WTC11 (cell line): ENCODE measurements around the gene BORCS5. TPM values are rescaled to one million over a fixed set of nuclear protein-coding genes. Genes with fewer than 3 reads are reported as not detected.

Source experiments
- CREB1 ChIP-seq: sonication (generic); formaldehyde crosslinking; IDR thresholded peaks from 2 replicates; pipeline ENCODE4 v1.8.0; 2023; ENCODE audit warnings: mild to moderate bottlenecking, missing genetic modification reagents
- CREM ChIP-seq: sonication (generic); formaldehyde crosslinking; IDR thresholded peaks from 2 replicates; pipeline ENCODE4 v1.8.1; 2022; ENCODE audit warnings: mild to moderate bottlenecking, missing genetic modification reagents, moderate library complexity
- ELF4 ChIP-seq: sonication (generic); formaldehyde crosslinking; IDR thresholded peaks from 2 replicates; pipeline ENCODE4 v1.8.1; 2022; ENCODE audit warnings: low read depth, mild to moderate bottlenecking, moderate library complexity, missing genetic modification reagents
- ETV6 ChIP-seq: sonication (generic); formaldehyde crosslinking; IDR thresholded peaks from 2 replicates; pipeline ENCODE4 v1.8.1; 2022; ENCODE audit warnings: mild to moderate bottlenecking, missing genetic modification reagents
- FOXJ3 ChIP-seq: sonication (generic); formaldehyde crosslinking; IDR thresholded peaks from 2 replicates; pipeline ENCODE4 v1.9.0; 2021; ENCODE audit warnings: missing genetic modification reagents, mild to moderate bottlenecking, borderline replicate concordance
- FOXK1 ChIP-seq: sonication (generic); formaldehyde crosslinking; IDR thresholded peaks from 2 replicates; pipeline ENCODE4 v1.8.0; 2022; ENCODE audit warnings: mild to moderate bottlenecking, moderate library complexity, missing genetic modification reagents
- FOXP1 ChIP-seq: sonication (generic); formaldehyde crosslinking; IDR thresholded peaks from 2 replicates; pipeline ENCODE4 v1.8.0; 2022; ENCODE audit warnings: missing genetic modification reagents, mild to moderate bottlenecking, moderate library complexity, borderline replicate concordance
- GABPB1 ChIP-seq: sonication (generic); formaldehyde crosslinking; IDR thresholded peaks from 2 replicates; pipeline ENCODE4 v1.8.1; 2023; ENCODE audit warnings: mild to moderate bottlenecking, missing genetic modification reagents
- IRF2 ChIP-seq: sonication (generic); formaldehyde crosslinking; IDR thresholded peaks from 2 replicates; pipeline ENCODE4 v1.8.0; 2022; ENCODE audit warnings: low read depth, missing genetic modification reagents, borderline replicate concordance
- OVOL2 ChIP-seq: fragments of 250-450 bp; sonication (Bioruptor Pico); IDR thresholded peaks from 2 replicates; pipeline ENCODE4 v1.9.0; 2021; ENCODE audit warnings: mild to moderate bottlenecking, borderline replicate concordance
- RELA ChIP-seq: sonication (generic); formaldehyde crosslinking; IDR thresholded peaks from 2 replicates; pipeline ENCODE4 v1.8.1; 2022; ENCODE audit warnings: missing genetic modification reagents, mild to moderate bottlenecking, borderline replicate concordance
- SMAD3 ChIP-seq: sonication (generic); formaldehyde crosslinking; IDR thresholded peaks from 2 replicates; pipeline ENCODE4 v1.8.0; 2022; ENCODE audit warnings: missing genetic modification reagents, mild to moderate bottlenecking, borderline replicate concordance
- SOX15 ChIP-seq: fragments of 250-450 bp; sonication (Bioruptor Pico); IDR thresholded peaks from 2 replicates; pipeline ENCODE4 v1.9.0; 2021; ENCODE audit warnings: mild to moderate bottlenecking
- SP1 ChIP-seq: sonication (generic); formaldehyde crosslinking; conservative IDR thresholded peaks from 2 replicates; pipeline ENCODE4 v1.8.1; 2022; ENCODE audit warnings: missing genetic modification reagents
- TEAD4 ChIP-seq: sonication (generic); formaldehyde crosslinking; IDR thresholded peaks from 2 replicates; pipeline ENCODE4 v1.8.0; 2022; ENCODE audit warnings: mild to moderate bottlenecking, missing genetic modification reagents
- ZNF138 ChIP-seq: sonication (generic); formaldehyde crosslinking; conservative IDR thresholded peaks from 2 replicates; pipeline ENCODE4 v1.8.1; 2022; ENCODE audit warnings: mild to moderate bottlenecking, moderate library complexity, missing genetic modification reagents
- ZNF219 ChIP-seq: sonication (generic); formaldehyde crosslinking; IDR thresholded peaks from 2 replicates; pipeline ENCODE4 v1.8.0; 2023; ENCODE audit warnings: missing genetic modification reagents, mild to moderate bottlenecking, borderline replicate concordance
- ZNF317 ChIP-seq: sonication (generic); formaldehyde crosslinking; IDR thresholded peaks from 2 replicates; pipeline ENCODE4 v1.8.1; 2023; ENCODE audit warnings: low read depth, mild to moderate bottlenecking, moderate library complexity, missing genetic modification reagents, borderline replicate concordance
- total RNA-seq: library from RNA; stranded (reverse); gene quantifications from 3 replicates; pipeline ENCODE4 v1.2.3, GENCODE V29; 2021
- TF ChIP-seq, protein P1 (sequence below): fragments of 200-600 bp; IDR thresholded peaks from 2 replicates; pipeline ENCODE4 v1.8.0; 2022; ENCODE audit warnings: antibody characterized with exemption
- TF ChIP-seq, protein P2 (sequence below): sonication (generic); formaldehyde crosslinking; IDR thresholded peaks from 2 replicates; pipeline ENCODE4 v1.8.1; 2022; ENCODE audit warnings: mild to moderate bottlenecking, moderate library complexity, missing genetic modification reagents
- TF ChIP-seq, protein P3 (sequence below): fragments of 250-450 bp; sonication (Bioruptor Pico); IDR thresholded peaks from 2 replicates; pipeline ENCODE4 v1.9.0; 2021; ENCODE audit warnings: mild to moderate bottlenecking, borderline replicate concordance
- TF ChIP-seq, protein P4 (sequence below): sonication (generic); formaldehyde crosslinking; IDR thresholded peaks from 2 replicates; pipeline ENCODE4 v1.8.0; 2022; ENCODE audit warnings: mild to moderate bottlenecking, missing genetic modification reagents
- TF ChIP-seq, protein P5 (sequence below): sonication (generic); formaldehyde crosslinking; IDR thresholded peaks from 2 replicates; pipeline ENCODE4 v1.8.1; 2023; ENCODE audit warnings: mild to moderate bottlenecking, missing genetic modification reagents
- TF ChIP-seq, protein P6 (sequence below): sonication (generic); formaldehyde crosslinking; IDR thresholded peaks from 2 replicates; pipeline ENCODE4 v1.8.1; 2022; ENCODE audit warnings: low read depth, missing genetic modification reagents, borderline replicate concordance
- TF ChIP-seq, protein P7 (sequence below): sonication (generic); formaldehyde crosslinking; IDR thresholded peaks from 2 replicates; pipeline ENCODE4 v1.8.1; 2023; ENCODE audit warnings: mild to moderate bottlenecking, moderate library complexity, missing genetic modification reagents

BORCS5 gene
- total RNA-seq, 1 experiment from 2014 or later: 16.4 TPM

DNA sequence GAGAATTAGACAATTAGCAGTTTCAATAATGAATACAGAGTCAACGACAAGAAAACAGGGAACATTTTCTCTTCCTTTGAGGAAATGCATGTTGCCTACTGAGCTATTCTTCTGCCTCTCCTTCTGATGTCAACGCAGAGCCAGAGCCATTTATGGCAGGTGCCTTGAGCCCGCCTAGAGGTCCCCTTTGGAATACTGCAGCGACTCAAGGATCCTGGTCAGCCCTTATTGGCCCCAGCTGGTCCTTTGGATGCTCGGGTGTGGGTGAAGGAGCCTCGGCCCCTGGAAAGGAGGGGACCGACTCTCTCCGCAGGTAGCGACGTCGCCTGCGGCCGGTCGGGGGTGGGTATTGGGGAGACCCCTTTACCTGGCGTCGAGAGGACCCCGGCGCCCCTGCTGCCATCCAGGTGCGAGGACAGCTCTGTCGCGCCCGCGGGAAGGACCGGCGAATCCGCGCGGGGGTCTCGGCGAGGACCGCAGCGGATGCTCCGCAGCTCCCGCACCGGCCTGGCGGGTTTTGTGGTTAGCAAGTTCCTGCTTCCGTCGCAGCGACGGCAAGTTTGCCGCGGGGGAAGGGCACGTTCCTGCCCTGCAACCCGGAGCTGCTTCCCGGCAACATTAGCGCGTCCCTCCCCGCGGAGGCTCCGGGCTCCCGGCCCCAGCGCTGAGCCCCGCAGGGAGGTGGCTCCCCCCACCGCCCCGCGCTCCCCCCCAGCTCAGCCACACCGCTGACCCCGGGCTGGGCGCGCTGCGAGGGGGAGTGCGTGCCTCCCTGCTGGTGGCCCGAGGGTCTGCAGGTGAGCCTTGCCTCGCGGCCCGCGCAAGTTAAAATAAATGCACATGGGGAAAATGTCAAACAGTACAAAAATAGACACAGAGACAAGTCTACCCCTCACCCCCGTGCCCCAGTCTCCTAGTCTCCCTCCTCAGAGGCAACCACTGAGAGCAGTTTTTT lies 6.9 kb upstream of the BORCS5 start, which contains the start of gene MANSC1 (continued):
- TF ChIP-seq IRF2 (CRISPR knock-in tag) (no peak), ETV6 (CRISPR knock-in tag) (peak; percentile 58; the same call in 1 of the 2 replicates), SMAD3 (peak; percentile 72; the same call in 1 of the 2 replicates), FOXJ3 (CRISPR knock-in tag) (no peak), OVOL2 (CRISPR knock-in tag) (no peak), FOXP1 (CRISPR knock-in tag) (peak; percentile 96), TEAD4 (CRISPR knock-in tag) (0 out of 2 replicates have a peak, but pooled peaks have one; percentile 55), SP1 (CRISPR knock-in tag) (0 out of 2 replicates have a peak, but pooled peaks have one; percentile 35), ZNF219 (0 out of 2 replicates have a peak, but pooled peaks have one; percentile 21), CREM (peak; percentile 76), GABPB1 (CRISPR knock-in tag) (no peak), ZNF138 (0 out of 2 replicates have a peak, but pooled peaks have one; percentile 56), ZNF317 (CRISPR knock-in tag) (peak; percentile 50; the same call in 1 of the 2 replicates), SOX15 (CRISPR knock-in tag) (no peak), CREB1 (peak; percentile 81; the same call in 1 of the 2 replicates), ELF4 (CRISPR knock-in tag) (peak; percentile 47), RELA (CRISPR knock-in tag) (peak; percentile 19; the same call in 1 of the 2 replicates), FOXK1 (CRISPR knock-in tag) (0 out of 2 replicates have a peak, but pooled peaks have one; percentile 26)
- TF ChIP-seq, protein P1, sequence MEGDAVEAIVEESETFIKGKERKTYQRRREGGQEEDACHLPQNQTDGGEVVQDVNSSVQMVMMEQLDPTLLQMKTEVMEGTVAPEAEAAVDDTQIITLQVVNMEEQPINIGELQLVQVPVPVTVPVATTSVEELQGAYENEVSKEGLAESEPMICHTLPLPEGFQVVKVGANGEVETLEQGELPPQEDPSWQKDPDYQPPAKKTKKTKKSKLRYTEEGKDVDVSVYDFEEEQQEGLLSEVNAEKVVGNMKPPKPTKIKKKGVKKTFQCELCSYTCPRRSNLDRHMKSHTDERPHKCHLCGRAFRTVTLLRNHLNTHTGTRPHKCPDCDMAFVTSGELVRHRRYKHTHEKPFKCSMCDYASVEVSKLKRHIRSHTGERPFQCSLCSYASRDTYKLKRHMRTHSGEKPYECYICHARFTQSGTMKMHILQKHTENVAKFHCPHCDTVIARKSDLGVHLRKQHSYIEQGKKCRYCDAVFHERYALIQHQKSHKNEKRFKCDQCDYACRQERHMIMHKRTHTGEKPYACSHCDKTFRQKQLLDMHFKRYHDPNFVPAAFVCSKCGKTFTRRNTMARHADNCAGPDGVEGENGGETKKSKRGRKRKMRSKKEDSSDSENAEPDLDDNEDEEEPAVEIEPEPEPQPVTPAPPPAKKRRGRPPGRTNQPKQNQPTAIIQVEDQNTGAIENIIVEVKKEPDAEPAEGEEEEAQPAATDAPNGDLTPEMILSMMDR: 0 out of 2 replicates have a peak, but pooled peaks have one; percentile 25
- TF ChIP-seq, protein P2, sequence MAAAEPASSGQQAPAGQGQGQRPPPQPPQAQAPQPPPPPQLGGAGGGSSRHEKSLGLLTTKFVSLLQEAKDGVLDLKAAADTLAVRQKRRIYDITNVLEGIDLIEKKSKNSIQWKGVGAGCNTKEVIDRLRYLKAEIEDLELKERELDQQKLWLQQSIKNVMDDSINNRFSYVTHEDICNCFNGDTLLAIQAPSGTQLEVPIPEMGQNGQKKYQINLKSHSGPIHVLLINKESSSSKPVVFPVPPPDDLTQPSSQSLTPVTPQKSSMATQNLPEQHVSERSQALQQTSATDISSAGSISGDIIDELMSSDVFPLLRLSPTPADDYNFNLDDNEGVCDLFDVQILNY (CRISPR knock-in tag): 0 out of 2 replicates have a peak, but pooled peaks have one; percentile 68
- TF ChIP-seq, protein P3, sequence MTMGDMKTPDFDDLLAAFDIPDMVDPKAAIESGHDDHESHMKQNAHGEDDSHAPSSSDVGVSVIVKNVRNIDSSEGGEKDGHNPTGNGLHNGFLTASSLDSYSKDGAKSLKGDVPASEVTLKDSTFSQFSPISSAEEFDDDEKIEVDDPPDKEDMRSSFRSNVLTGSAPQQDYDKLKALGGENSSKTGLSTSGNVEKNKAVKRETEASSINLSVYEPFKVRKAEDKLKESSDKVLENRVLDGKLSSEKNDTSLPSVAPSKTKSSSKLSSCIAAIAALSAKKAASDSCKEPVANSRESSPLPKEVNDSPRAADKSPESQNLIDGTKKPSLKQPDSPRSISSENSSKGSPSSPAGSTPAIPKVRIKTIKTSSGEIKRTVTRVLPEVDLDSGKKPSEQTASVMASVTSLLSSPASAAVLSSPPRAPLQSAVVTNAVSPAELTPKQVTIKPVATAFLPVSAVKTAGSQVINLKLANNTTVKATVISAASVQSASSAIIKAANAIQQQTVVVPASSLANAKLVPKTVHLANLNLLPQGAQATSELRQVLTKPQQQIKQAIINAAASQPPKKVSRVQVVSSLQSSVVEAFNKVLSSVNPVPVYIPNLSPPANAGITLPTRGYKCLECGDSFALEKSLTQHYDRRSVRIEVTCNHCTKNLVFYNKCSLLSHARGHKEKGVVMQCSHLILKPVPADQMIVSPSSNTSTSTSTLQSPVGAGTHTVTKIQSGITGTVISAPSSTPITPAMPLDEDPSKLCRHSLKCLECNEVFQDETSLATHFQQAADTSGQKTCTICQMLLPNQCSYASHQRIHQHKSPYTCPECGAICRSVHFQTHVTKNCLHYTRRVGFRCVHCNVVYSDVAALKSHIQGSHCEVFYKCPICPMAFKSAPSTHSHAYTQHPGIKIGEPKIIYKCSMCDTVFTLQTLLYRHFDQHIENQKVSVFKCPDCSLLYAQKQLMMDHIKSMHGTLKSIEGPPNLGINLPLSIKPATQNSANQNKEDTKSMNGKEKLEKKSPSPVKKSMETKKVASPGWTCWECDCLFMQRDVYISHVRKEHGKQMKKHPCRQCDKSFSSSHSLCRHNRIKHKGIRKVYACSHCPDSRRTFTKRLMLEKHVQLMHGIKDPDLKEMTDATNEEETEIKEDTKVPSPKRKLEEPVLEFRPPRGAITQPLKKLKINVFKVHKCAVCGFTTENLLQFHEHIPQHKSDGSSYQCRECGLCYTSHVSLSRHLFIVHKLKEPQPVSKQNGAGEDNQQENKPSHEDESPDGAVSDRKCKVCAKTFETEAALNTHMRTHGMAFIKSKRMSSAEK: no peak
- TF ChIP-seq, protein P4, sequence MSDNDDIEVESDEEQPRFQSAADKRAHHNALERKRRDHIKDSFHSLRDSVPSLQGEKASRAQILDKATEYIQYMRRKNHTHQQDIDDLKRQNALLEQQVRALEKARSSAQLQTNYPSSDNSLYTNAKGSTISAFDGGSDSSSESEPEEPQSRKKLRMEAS (CRISPR knock-in tag): peak; percentile 93
- TF ChIP-seq, protein P5, sequence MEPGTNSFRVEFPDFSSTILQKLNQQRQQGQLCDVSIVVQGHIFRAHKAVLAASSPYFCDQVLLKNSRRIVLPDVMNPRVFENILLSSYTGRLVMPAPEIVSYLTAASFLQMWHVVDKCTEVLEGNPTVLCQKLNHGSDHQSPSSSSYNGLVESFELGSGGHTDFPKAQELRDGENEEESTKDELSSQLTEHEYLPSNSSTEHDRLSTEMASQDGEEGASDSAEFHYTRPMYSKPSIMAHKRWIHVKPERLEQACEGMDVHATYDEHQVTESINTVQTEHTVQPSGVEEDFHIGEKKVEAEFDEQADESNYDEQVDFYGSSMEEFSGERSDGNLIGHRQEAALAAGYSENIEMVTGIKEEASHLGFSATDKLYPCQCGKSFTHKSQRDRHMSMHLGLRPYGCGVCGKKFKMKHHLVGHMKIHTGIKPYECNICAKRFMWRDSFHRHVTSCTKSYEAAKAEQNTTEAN (CRISPR knock-in tag): 0 out of 2 replicates have a peak, but pooled peaks have one; percentile 64
- TF ChIP-seq, protein P6, sequence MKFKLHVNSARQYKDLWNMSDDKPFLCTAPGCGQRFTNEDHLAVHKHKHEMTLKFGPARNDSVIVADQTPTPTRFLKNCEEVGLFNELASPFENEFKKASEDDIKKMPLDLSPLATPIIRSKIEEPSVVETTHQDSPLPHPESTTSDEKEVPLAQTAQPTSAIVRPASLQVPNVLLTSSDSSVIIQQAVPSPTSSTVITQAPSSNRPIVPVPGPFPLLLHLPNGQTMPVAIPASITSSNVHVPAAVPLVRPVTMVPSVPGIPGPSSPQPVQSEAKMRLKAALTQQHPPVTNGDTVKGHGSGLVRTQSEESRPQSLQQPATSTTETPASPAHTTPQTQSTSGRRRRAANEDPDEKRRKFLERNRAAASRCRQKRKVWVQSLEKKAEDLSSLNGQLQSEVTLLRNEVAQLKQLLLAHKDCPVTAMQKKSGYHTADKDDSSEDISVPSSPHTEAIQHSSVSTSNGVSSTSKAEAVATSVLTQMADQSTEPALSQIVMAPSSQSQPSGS: no peak
- TF ChIP-seq, protein P7, sequence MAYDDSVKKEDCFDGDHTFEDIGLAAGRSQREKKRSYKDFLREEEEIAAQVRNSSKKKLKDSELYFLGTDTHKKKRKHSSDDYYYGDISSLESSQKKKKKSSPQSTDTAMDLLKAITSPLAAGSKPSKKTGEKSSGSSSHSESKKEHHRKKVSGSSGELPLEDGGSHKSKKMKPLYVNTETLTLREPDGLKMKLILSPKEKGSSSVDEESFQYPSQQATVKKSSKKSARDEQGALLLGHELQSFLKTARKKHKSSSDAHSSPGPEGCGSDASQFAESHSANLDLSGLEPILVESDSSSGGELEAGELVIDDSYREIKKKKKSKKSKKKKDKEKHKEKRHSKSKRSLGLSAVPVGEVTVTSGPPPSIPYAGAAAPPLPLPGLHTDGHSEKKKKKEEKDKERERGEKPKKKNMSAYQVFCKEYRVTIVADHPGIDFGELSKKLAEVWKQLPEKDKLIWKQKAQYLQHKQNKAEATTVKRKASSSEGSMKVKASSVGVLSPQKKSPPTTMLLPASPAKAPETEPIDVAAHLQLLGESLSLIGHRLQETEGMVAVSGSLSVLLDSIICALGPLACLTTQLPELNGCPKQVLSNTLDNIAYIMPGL (CRISPR knock-in tag): peak; percentile 57; the same call in 1 of the 2 replicates
